GM21786 (cell line): ENCODE data around the gene ZNF765.
A peak's percentile ranks its signal among the peaks of the same experiment; 100 is the strongest.
"Not testable (repeated sequence)": the region's sequence is repeated elsewhere in the genome, so short reads cannot be mapped to it uniquely, and the experiment has no call there.

ENCODE experiments used
- ATAC-seq: cut with Tn5 transposase; IDR thresholded peaks from one replicate; pipeline ENCODE4 v1.9.1; 2021; ENCODE audit not compliant: unreplicated experiment

Gene ZNF765

DNA sequence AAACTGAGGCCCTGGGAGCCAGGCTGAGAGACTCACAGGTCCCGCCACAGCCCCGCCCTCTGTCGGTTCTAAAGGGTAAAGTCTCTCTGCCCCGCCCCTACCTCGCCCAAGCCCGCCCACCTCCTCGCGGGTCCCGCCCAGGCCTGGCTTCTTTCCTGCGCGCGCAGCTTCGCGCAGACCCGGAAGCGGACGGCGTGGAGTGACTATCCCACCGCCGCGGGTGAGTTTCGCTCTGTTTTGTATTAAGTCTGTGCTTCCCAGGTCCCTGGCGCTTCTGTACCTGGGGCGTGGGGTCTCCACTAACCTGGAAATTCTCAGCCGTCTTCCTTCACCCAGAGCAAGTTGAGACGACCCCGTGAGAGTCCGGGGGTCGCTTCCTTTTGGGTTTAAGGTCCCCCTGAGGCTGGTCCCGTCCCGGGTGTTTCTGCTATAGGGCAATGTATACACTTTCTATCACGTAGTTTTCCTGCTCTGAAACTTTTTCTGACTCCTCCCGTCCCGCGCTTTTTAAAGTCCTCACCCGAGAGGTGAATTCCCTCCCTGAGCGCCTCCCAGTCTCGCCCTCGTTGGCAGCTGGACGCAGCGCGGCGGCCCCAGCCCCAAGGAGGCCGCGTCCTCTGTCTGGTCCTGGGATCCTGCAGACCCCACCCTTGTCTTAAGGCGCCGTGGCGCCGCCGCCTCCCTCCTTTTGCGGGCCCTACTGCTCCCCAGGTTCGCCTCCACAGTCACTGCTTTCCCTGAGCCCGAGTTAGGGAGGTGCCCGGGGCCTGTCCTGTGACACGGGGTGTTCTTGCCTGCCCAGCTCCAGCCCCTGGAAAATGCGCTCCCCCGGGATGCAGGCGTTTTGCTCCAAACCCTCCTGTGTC is at the start of gene ZNF765:
TSS of gene ZNF765 (plus strand) at position 176 of the 866 bp plus-strand sequence. CDS start 2,867 bp downstream, outside the sequence.
- peak; percentile 87 for ATAC-seq

GRCh38 chr19:53355739-53356138 is 39.2 kb upstream of the ZNF765 start:
- no peak for ATAC-seq

DNA sequence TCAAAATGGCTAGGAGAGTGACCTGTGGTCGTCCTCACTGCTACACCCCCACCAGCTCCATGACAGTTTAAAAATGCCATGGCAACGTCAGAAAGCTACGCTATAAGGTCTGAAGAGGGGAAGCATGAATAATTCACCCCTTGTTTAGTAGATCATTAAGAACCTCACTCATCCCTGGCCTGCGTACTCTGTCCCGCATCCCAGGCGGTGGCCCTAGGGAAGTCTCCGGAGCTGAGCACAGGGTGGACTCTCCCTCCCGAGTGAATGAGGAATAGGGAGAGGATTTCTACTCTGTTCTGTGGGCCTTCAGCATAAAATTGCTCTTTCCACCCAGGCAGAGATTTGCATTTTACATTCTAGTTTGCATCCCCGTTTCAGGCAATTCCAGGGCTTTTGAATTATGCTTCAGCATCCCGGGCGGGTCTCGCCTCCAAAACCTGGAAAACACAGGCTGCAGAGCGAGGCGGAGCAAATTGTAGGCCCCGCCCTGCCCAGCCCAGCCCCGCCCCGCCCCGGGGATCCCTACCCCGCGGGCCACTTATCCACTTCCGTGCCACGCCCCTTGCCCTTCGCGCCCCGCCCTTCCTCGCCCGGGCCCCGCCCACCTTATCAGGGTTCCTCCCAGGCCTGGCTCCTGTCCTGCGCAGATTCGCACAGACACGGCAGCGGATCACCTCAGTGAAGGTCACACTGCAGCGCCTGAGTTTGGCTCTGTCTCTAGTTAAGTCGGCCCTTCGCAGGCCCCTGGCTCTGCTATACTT is 36.9 kb upstream of the ZNF765 start:
- ATAC-seq = no peak

DNA sequence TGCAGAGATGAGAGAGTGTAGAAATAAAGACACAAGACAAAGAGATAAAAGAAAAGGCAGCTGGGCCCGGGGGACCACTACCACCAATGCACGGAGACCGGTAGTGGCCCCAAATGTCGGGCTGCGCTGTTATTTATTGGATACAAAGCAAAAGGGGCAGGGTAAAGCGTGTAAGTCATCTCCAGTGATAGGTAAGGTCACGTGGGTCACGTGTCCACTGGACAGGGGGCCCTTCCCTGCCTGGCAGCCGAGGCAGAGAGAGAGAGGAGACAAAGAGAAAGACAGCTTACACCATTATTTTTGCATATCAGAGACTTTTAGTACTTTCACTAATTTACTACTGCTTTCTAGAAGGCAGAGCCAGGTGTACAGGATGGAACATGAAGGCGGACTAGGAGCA is 34.9 kb upstream of the ZNF765 start:
- ATAC-seq = not testable (repeated sequence)

DNA sequence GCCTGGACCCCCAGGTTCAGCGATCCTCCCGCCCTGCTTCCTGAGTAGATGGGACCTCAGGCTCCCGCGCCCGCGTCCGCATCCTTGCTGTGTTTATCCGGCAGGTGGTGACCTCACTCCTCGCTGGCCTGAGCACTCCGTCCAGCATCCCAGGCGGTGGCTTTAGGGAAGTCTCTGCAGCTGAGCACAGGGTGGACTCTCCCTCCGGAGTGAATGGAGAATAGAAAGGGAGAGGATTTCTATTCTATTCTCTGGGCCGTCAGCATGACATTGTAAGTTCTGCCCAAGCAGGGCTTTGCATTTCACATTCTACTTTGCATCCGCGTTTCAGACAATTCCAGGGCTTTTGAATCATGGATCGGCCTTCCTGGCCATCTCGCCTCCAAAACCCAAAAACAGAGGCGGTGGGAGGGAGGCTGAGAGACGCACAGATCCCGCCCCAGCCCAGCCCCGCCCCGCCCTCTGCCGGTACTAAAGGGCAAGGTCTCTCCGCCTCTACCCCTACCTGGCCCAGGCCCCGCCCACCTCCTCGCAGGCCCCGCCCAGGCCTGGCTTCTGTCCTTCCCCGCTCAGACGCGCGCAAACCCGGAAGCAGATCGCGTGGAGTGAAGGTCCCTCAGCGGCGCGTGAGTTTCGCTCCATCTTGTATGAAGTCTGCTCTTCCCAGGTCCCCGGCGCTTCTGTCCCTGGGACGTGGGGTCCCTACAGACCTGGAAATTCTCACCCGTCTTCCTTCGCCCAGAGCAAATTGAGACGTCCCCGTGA is 29.6 kb upstream of the ZNF765 start, which contains the start of gene ZNF525:
TSS of gene ZNF525 (plus strand) at position 572 of the 765 bp plus-strand sequence. CDS start 6,577 bp downstream, outside the sequence.
- peak; percentile 99 for ATAC-seq

GRCh38 chr19:53365899-53366493 is 29.0 kb upstream of the ZNF765 start:
- ATAC-seq = peak; percentile 39

- no peak for ATAC-seq
Observed at GRCh38 chr19:53372196-53372595, 22.8 kb upstream of the ZNF765 start.

- ATAC-seq = no peak
Observed at GRCh38 chr19:53374288-53374687, 20.7 kb upstream of the ZNF765 start.

DNA sequence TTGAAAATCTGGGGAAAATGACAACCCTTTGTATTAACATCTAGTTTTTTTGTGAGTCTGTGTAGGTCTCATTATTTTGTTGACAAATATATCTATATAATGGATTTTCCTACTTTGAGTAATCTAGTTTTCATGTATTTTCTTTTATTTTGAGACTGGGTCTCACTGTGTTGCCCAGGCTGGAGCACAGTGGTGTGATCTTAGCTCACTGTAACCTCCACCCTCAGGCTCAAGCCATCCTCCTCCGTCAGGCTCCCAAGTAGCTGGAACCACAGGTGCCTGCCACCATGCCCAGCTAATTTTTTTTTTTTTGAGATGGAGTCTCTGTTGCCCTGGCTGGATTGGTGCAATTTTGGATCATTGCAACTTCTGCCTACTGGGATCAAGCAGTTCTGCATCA is 20.2 kb upstream of the ZNF765 start:
- ATAC-seq = no peak

GRCh38 chr19:53381376-53381775 is 13.6 kb upstream of the ZNF765 start:
- no peak for ATAC-seq

GRCh38 chr19:53388168-53388567 is 6.8 kb upstream of the ZNF765 start:
- no peak for ATAC-seq

- no peak for ATAC-seq
Observed at GRCh38 chr19:53388904-53389303, 6.0 kb upstream of the ZNF765 start.

DNA sequence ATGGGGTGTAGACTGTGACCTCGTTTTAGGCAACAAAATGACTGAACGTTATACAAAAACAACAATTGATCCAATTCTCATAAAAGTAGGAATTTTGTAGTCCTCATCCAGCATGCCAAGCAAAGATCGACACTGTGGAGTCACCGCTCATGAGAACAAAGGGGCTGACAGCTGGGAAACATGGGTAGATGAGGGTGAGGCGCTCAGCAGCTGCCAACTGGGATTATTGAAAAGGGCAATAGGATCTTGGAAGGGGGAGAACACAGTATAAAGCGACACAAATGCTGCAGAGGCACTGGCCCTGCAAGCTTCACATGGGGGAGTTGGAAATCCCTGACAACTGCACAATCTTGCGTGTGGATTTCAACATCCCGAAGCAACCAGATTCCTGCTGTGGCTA is 5.4 kb upstream of the ZNF765 start:
- ATAC-seq = no peak

- ATAC-seq = no peak
Observed at GRCh38 chr19:53389978-53390377, 5.0 kb upstream of the ZNF765 start.

GRCh38 chr19:53394522-53394973 is 401 bp upstream of the ZNF765 start:
- no peak for ATAC-seq

- not testable (repeated sequence) for ATAC-seq
Observed at GRCh38 chr19:53395840-53396524, 1.0 kb downstream of the ZNF765 start.

DNA sequence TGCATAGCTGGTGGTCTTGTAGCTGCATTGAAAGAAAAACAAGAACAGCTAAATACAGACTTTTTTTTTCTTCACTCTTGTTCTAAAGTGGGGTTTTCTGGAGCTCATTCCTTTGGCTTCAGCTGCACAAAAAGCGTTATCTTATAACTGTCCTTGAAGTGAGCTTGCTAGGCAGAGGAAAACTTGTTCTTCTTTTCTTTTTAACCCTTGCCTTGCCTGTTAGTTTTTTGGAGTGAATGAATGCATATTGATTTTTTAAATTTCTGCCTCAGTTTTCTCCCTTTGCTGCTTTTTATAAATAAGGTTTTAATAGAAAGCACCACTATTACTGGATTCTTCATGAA is 1.5 kb downstream of the ZNF765 start:
- no peak for ATAC-seq

DNA sequence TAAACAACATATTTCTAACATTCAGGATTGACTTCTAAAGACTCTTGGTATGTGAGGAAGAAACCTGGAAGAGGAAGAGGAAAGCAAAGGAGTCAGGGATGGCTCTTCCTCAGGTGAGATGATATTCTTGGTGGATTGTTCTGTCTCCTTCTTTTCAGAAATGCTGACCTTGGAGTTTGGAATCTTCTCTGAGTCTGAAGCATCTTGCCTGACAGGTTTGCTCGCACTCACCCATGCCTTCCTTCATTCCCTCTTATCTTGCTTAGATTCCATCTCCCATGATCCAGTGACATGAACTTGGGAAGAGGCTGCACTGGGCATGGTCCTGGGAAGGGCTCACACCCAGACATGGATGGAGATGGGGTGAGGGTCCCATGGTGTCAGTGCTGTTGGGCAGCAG is 3.0 kb downstream of the ZNF765 start:
- not testable (repeated sequence) for ATAC-seq

DNA sequence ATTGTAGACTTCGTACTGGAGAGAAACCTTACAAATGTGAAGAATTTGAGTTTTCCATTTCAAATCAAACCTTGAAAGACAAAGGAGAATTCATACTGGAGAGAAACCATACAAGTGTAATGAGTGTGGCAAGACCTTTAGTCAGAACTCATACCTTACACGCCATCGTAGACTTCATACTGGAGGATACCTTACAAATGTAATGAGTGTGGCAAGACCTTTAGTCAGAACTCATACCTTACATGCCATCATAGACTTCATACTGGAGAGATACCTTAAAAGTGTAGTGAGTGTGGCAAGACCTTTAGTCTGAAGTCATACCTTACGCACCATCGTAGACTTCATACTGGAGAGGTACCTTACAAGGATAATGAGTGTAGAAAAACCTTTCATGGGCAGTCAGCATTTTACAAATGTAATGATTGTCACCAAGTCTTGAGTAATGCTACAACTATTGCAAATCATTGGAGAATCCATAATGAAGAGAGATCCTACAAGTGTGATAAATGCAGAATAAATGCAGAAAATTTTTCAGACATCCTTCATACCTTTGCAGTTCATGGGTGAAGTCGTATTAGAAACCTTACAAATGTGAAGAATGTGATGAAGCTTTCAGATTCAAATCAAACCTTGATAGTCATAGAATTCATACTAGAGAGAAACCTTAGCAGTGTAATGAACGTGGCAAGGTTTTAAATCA is 14.7 kb downstream of the ZNF765 start:
- ATAC-seq = no peak
